HG02852 (cell line): ENCODE results near the gene MBNL1.

ENCODE experiments used
- ATAC-seq: cut with Tn5 transposase; IDR thresholded peaks from one replicate; pipeline ENCODE4 v1.9.1; 2021; ENCODE audit warnings: mild to moderate bottlenecking, moderate library complexity; ENCODE audit not compliant: unreplicated experiment

The MBNL1 gene

GRCh38 chr3:152271501-152272236 lies 2.9 kb downstream of the MBNL1 start:
- ATAC-seq, result no peak

DNA sequence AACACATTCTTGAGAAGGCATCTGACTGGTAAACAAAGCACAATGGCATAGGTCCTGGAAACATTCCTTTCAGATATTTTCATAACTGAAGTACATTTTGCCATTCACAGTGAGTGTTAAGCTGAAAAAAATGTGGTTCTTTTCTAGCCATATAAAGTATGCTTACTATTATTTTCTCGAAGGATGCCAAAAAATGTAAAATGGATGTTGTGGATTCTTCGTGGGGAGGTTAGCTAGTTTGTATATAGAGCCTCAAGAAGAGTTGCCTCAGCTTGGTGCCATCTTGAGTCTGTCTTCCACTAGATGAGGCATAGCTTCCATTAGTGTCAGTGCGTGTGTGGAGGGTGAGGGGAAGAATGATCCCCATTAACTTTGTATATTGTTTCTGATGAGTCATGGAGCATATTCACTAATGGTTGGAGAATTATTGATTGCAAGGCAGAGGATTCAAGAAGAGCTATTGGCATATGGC lies 4.1 kb downstream of the MBNL1 start:
- no peak for ATAC-seq

GRCh38 chr3:152276681-152277080 lies 8.0 kb downstream of the MBNL1 start:
- ATAC-seq, result no peak

- no peak for ATAC-seq
Observed at GRCh38 chr3:152277198-152277597, 8.5 kb downstream of the MBNL1 start.

DNA sequence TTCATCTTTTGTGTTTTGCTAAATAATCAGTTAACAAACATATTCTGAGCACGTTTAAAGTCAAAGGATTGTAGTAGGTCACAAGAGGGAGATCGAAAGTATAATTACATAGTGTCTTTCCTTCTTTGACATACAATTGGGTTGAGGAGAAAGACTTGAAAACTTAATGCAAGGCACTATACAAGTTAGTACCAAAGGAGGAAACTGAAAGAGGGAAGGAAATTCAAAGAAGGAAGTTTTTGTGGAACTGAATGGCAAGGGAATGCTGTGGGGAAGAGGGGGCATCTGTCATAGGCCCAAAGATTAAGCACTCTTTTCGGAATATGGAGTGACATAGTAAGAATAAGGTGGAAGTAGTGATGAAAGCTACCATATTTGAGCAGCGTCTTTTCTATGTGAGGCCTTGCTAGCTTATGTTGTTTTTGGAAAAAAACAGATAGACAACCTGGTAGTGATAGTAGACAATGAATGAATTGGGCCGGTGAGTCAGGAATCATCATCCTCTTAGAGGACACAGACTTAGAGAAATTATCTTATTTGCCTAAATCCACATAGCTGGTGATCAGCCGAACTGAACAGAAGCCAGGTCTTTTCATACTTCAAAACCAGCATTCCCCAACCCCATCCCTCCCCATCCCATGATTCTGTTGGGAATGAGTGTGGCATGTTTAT lies 10.2 kb downstream of the MBNL1 start:
- no peak for ATAC-seq

GRCh38 chr3:152279479-152279878 lies 10.8 kb downstream of the MBNL1 start:
- no peak for ATAC-seq

GRCh38 chr3:152280539-152280938 lies 11.8 kb downstream of the MBNL1 start:
- no peak for ATAC-seq

DNA sequence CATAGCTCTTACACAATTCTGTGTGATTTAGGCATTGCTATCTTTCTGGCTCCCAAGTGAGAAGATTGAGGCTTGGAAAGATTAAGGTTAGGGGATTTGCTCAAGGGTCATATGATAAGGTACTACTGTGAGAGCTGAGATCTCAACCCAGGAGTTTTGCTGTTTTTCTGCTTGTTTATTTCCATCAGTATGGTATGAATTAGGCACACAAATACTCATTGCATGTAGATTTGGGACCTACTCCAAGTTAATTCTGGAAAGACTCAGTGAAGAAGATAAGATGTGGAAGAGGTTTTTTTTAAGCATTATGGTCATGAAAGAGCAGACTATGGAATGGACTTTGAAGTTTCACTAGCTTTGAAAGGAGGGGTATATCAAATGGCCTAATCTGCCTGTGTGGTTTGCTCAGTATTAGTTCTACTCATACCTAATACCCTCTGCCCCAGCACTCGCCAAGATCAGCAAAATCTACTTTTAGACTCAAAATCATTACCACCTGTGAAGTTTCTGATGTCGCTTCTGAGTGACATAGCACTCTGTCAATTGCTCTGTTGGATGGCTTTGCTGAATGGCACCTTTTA lies 12.5 kb downstream of the MBNL1 start:
- peak; percentile 74 for ATAC-seq

- ATAC-seq, result no peak
Observed at GRCh38 chr3:152282813-152283212, 14.1 kb downstream of the MBNL1 start.

DNA sequence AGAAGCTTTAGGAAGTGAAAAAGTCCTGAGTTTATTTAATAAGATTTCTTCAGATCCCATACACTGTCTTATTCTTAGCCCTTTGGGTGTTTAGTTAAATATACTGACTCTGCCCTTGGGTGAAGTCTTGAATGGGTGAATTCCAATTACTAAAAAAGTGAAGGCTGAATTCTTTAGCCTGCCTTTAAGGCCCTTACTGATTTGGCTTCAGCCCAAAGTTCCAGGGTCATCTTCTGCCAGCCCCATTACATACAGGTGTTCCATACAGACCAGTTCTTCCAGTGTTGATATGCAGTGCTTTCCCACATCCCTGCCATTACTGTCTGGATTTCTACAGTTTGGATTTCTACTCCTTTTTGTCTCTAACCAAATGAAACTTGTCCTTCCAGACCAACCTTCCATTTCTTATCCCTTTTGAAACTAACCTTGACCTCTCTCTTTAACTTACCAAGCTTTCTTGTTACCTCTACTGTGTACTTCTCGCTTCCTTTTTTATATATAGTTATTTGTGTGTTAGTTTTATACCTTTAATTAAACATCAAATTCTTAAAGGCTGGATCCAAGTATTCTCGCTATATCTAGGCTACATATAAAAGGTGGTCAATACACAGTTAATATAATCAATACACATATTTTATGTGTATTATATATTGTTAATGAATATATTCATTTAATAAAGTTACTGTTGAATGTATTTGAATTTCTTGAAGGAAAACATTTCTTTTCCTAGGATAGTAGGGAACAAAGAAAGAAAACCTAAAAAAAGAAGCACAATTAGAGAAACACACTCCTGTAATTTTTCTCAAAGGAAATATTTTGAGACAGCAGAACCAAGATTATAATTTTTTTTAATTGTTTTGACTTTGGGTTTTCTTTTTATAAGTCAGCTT lies 15.0 kb downstream of the MBNL1 start:
- no peak for ATAC-seq

- ATAC-seq, result no peak
Observed at GRCh38 chr3:152284906-152285305, 16.2 kb downstream of the MBNL1 start.

GRCh38 chr3:152285509-152285908 lies 16.8 kb downstream of the MBNL1 start:
- no peak for ATAC-seq

DNA sequence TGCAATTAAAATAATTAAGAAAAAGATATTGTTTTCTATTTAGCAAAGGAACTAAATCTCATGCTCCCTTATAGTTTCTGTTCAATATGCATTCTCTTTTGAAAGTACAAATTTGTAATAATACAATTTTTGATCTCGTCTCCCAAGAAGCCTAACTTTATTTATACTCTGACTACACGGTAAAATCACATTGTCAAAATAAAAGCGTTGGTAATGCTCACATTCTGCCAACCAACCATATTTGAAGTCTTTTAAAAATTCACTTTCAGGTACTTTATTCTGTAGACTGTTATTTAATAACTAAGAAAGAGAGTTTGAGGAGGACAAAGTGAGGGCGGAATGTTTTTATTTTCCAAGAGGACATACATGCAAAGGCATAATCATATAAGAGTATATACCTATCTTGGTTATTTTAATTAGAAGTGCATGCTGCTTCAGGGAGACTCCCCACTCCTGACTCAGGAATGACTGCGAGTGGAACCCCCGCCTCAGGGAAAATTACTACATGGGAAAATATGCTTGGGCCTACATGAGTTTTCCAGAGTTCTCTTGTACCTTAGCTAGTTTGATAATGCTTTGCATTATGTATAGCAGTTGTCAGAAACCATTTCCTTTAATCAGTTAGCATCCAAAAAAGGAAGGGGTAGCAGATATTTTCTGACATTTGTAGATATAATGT lies 19.3 kb downstream of the MBNL1 start:
- no peak for ATAC-seq

DNA sequence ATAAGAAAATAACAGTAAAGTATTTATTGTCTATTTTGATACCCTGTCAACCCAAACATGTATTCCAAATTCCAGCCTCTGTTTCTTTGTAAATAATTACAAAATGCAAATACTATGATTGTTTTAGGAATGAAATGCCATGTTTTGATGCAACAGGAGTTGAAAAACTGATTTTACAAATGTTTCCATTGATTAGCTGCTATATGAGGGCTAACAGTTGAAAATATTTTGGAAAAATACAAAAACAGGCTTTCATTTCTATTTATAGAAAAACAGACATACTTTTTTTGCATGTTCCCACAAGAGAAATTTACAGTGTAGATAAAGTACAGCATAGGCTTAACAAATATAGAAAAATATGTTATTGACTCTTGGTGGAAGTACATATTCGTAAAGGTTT lies 20.0 kb downstream of the MBNL1 start:
- ATAC-seq, result no peak

- ATAC-seq, result no peak
Observed at GRCh38 chr3:152289708-152290107, 21.0 kb downstream of the MBNL1 start.

DNA sequence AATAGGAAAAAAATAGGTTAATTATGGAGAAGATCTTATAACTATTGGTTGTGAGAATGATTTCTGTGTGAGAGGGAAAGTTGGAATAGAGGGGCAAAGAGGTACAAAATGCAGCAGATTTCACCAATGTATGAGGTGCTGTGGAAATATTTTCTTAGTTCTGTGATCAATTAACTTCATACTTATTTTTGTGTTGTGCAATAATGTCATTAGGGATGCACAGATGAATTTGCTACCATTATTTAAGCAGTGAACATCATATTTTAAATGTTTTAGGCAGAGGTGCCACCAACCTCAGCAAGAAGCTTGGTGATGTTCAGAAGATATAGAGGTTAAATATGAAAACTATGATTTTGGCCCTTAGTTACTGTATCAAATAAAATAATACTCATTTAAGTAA lies 21.6 kb downstream of the MBNL1 start:
- ATAC-seq, result no peak

DNA sequence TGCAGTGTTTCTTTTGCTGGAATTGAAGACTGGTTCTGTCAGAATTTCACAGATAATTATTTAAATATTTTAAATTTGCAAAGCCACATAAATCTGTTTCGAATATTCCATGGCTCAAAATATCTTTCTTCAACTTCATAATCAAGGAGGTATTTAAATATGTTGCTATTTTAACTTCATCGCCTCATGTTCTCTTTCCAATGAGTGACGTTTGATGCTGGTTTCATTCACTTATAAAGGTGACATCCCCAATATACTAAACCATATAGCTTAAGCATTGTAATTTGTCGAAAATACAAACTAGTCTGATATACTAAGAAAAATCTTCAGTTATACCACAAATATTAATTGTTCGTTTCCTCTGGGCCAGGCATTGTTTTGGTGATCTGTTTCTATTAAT lies 22.5 kb downstream of the MBNL1 start:
- no peak for ATAC-seq

- ATAC-seq, result no peak
Observed at GRCh38 chr3:152291649-152292066, 22.9 kb downstream of the MBNL1 start.

GRCh38 chr3:152292366-152292765 lies 23.6 kb downstream of the MBNL1 start:
- no peak for ATAC-seq

DNA sequence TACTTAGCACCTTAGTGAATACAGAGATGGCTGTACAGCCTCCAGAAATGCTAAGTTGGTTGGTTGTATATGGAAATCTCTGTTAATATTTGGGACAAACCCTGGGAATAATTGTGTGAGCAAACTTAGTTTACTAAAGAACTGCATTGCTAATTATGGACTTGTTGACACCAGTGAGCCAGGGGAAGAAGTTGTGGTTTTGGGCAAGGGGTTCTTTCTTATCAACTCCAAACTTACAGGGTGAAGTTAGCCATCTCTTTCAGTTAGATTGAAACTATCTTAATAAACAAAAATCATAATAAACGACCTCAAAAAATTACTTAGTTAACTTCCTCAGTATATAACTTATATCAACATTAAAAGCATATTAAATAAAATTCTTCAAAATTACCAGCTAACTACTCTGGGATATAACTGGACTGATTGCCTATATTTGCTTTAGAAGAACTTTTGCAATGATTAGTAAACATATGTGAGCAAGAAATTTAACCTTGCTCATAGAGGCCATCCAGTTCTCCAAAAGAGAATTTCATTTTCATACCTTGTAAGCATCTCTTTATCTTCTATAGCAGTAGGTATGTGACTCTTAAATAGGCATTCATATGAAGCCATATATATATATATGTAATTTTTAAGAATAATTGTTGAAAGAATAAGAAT lies 24.7 kb downstream of the MBNL1 start:
- no peak for ATAC-seq
